ENCODE measurements around the gene EXOC2. TPM values are rescaled to one million over a fixed set of nuclear protein-coding genes. Genes with fewer than 3 reads are reported as not detected.

The EXOC2 gene
- total and polyA plus RNA-seq, 2 experiments from 2014 or later, result 28.9 to 29.2 TPM

DNA sequence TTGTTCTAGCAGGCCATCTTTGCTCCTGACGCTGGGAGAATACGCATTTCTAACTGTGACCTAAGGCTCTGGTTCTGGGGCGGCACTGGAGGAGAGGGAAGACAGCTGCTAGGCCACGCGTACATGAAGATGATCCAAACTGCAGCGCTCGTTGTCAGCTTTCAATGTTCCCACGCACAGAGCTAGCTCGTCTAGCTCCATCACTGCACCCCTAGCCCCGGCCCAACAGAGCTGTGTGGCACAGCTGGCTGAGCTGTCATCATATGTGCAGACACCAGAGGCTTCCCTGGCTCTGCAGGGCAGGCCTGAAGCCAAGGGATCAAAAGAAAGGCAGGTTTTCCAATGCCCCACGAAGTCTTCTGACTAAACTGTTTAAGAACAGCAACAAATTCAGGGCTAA is 176.7 kb downstream of the EXOC2 start:
- Histone ChIP-seq H3K9me3 (ENCODE audit: low read depth) (no peaks in the 10 kb centered on the region), H3K27ac (no peak overlapping the region)

GRCh38 chr6:515267-515666 is 177.7 kb downstream of the EXOC2 start:
- no peaks in the 10 kb centered on the region for H3K27me3 ChIP-seq
- TF ChIP-seq, protein P1, sequence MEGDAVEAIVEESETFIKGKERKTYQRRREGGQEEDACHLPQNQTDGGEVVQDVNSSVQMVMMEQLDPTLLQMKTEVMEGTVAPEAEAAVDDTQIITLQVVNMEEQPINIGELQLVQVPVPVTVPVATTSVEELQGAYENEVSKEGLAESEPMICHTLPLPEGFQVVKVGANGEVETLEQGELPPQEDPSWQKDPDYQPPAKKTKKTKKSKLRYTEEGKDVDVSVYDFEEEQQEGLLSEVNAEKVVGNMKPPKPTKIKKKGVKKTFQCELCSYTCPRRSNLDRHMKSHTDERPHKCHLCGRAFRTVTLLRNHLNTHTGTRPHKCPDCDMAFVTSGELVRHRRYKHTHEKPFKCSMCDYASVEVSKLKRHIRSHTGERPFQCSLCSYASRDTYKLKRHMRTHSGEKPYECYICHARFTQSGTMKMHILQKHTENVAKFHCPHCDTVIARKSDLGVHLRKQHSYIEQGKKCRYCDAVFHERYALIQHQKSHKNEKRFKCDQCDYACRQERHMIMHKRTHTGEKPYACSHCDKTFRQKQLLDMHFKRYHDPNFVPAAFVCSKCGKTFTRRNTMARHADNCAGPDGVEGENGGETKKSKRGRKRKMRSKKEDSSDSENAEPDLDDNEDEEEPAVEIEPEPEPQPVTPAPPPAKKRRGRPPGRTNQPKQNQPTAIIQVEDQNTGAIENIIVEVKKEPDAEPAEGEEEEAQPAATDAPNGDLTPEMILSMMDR (IDR thresholded peaks at IDR 0.05; ENCODE audit: low read depth, low read length), result no peak
- H3K4me1 ChIP-seq (ENCODE audit: low read depth), result no peaks in the 10 kb centered on the region
- no peak for DNase-seq (ENCODE audit: low read depth in 1 of 2, low spot score in 1 of 2)
- H3K36me3 ChIP-seq, result no peaks in the 10 kb centered on the region
- H3K4me3 ChIP-seq, result no peak overlapping the region
- no peaks in the 10 kb centered on the region for H3K9me3 ChIP-seq (ENCODE audit: low read depth)
- H3K27ac ChIP-seq, result no peak overlapping the region

More for the DNA sequence above, 176.7 kb downstream of the EXOC2 start:
- DNase-seq (ENCODE audit: low read depth in 1 of 2, low spot score in 1 of 2), result no peak
- no peak overlapping the region for H3K4me3 ChIP-seq
- H3K27me3 ChIP-seq, result no peaks in the 10 kb centered on the region
- no peaks in the 10 kb centered on the region for H3K4me1 ChIP-seq (ENCODE audit: low read depth)
- TF ChIP-seq, protein P1 (IDR thresholded peaks at IDR 0.05; ENCODE audit: low read depth, low read length), result no peak
- H3K36me3 ChIP-seq, result no peaks in the 10 kb centered on the region

GRCh38 chr6:514396-514978 is 178.5 kb downstream of the EXOC2 start:
- Histone ChIP-seq H3K27ac (no peak overlapping the region), H3K36me3 (no peaks in the 10 kb centered on the region), H3K9me3 (ENCODE audit: low read depth) (no peaks in the 10 kb centered on the region), H3K27me3 (no peaks in the 10 kb centered on the region), H3K4me1 (ENCODE audit: low read depth) (peaks cover 4% of the 10 kb centered on the region), H3K4me3 (no peak overlapping the region)
- TF ChIP-seq, protein P1 (IDR thresholded peaks at IDR 0.05; ENCODE audit: low read depth, low read length), result no peak
- no peak for DNase-seq (ENCODE audit: low read depth in 1 of 2, low spot score in 1 of 2)

DNA sequence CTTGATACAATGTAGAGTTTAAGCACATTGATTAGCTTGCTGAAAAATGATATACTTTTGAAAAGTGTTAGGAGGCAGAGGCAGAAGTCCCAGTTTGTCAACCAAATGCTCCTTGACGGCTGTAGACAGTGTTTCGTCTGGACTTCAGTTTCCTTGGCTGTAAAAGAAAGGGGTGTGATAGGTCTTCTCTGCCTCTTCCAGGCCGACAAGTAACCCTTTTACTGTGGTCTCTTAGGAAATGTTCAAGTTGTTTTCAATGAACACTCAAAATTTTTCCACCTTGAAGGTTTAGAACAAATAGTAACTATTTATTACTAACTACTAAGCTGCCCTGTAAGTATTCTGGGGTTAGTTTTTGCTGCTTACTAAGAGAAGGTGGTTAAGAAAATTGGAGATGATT is 179.0 kb downstream of the EXOC2 start:
- Histone ChIP-seq H3K4me3 (no peak overlapping the region), H3K9me3 (ENCODE audit: low read depth) (no peaks in the 10 kb centered on the region), H3K27ac (no peak overlapping the region), H3K4me1 (ENCODE audit: low read depth) (peaks cover 4% of the 10 kb centered on the region), H3K36me3 (no peaks in the 10 kb centered on the region), H3K27me3 (no peaks in the 10 kb centered on the region)
- DNase-seq (ENCODE audit: low read depth in 1 of 2, low spot score in 1 of 2), result no peak
- TF ChIP-seq, protein P1 (IDR thresholded peaks at IDR 0.05; ENCODE audit: low read depth, low read length), result no peak

DNA sequence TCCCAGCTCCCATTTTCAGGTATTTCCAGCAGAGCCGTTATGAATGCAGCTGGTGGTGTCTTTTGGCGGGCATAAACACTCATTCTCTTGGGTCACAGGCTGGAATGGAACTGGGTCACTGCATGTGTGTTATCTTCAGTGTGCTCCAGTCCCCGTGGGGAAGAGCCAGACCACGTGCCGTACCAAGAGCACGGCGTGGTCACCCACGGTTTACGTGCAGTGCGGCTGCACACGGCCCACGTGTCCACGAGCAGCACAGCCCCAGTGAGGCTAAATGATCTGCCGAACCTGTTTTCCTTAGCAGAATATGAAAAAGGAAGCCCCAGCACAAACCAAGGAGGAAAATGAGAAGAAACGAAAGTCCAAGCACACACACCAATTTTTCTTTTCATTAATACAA is 179.9 kb downstream of the EXOC2 start:
- no peak for DNase-seq (ENCODE audit: low read depth in 1 of 2, low spot score in 1 of 2)
- Histone ChIP-seq H3K27me3 (no peaks in the 10 kb centered on the region), H3K27ac (no peak overlapping the region), H3K36me3 (no peaks in the 10 kb centered on the region), H3K9me3 (ENCODE audit: low read depth) (no peaks in the 10 kb centered on the region), H3K4me1 (ENCODE audit: low read depth) (peaks cover 4% of the 10 kb centered on the region), H3K4me3 (no peak overlapping the region)
- TF ChIP-seq, protein P1 (IDR thresholded peaks at IDR 0.05; ENCODE audit: low read depth, low read length), result no peak
